ENCODE measurements around the gene CFAP298.

Gene CFAP298

GRCh38 chr21:32560896-32561295, 51.3 kb downstream of the CFAP298 start:
- Histone ChIP-seq H3K4me3 (replicated peaks; ENCODE audit: insufficient read depth, low read length) (no peak overlapping the region), H3K27me3 (ENCODE audit: insufficient read depth, poor library complexity, severe bottlenecking) (no peaks in the 10 kb centered on the region), H3K27ac (replicated peaks) (no peak overlapping the region)
- TF ChIP-seq POLR2AphosphoS5 (IDR thresholded peaks at IDR 0.05; ENCODE audit: low read depth): no peak
- no peak for TF ChIP-seq CTCF (IDR thresholded peaks at IDR 0.05; ENCODE audit: insufficient read depth, low read length)
- TF ChIP-seq SPI1 (IDR thresholded peaks at IDR 0.05; ENCODE audit: borderline replicate concordance, low read depth): no peak
- no peak for TF ChIP-seq GABPA (IDR thresholded peaks at IDR 0.05; ENCODE audit: low read depth)
- no peak for TF ChIP-seq REST (IDR thresholded peaks at IDR 0.05; ENCODE audit: insufficient replicate concordance, low read depth)
- no peak for DNase-seq (ENCODE audit: low read depth in 1 of 2, low spot score in 1 of 2)

GRCh38 chr21:32559006-32559610, 53.1 kb downstream of the CFAP298 start:
- Histone ChIP-seq H3K27ac (replicated peaks) (no peak overlapping the region), H3K27me3 (ENCODE audit: insufficient read depth, poor library complexity, severe bottlenecking) (no peaks in the 10 kb centered on the region), H3K4me3 (replicated peaks; ENCODE audit: insufficient read depth, low read length) (no peak overlapping the region)
- DNase-seq (ENCODE audit: low read depth in 1 of 2, low spot score in 1 of 2): no peak
- TF ChIP-seq REST (IDR thresholded peaks at IDR 0.05; ENCODE audit: insufficient replicate concordance, low read depth): no peak
- TF ChIP-seq CTCF (IDR thresholded peaks at IDR 0.05; ENCODE audit: insufficient read depth, low read length): no peak

- H3K27ac ChIP-seq (replicated peaks): no peak overlapping the region
- TF ChIP-seq REST (IDR thresholded peaks at IDR 0.05; ENCODE audit: insufficient replicate concordance, low read depth): no peak
- no peak for TF ChIP-seq CTCF (IDR thresholded peaks at IDR 0.05; ENCODE audit: insufficient read depth, low read length)
- no peak for TF ChIP-seq POLR2AphosphoS5 (IDR thresholded peaks at IDR 0.05; ENCODE audit: low read depth)
- no peak for TF ChIP-seq GABPA (IDR thresholded peaks at IDR 0.05; ENCODE audit: low read depth)
- no peak for TF ChIP-seq SPI1 (IDR thresholded peaks at IDR 0.05; ENCODE audit: borderline replicate concordance, low read depth)
- no peak for DNase-seq (ENCODE audit: low read depth in 1 of 2, low spot score in 1 of 2)
- H3K27me3 ChIP-seq (ENCODE audit: insufficient read depth, poor library complexity, severe bottlenecking): no peaks in the 10 kb centered on the region
- no peak overlapping the region for H3K4me3 ChIP-seq (replicated peaks; ENCODE audit: insufficient read depth, low read length)
These were observed 54.1 kb downstream of the CFAP298 start for GRCh38 chr21:32558106-32558505.

Measured in HL-60 (cell line).